HG03571 (cell line): ENCODE results near the gene STAM.
A peak's percentile ranks its signal among the peaks of the same experiment; 100 is the strongest.

Experiments used
- ATAC-seq: cut with Tn5 transposase; IDR thresholded peaks from one replicate; pipeline ENCODE4 v1.9.1; 2021; ENCODE audit not compliant: unreplicated experiment

Gene STAM

GRCh38 chr10:17645621-17646345 is 1.8 kb downstream of the STAM start:
- ATAC-seq, result no peak

- no peak for ATAC-seq
Measured at GRCh38 chr10:17647326-17647725, 3.4 kb downstream of the STAM start.

GRCh38 chr10:17648243-17649035 is 4.5 kb downstream of the STAM start:
- no peak for ATAC-seq

GRCh38 chr10:17649052-17649451 is 5.1 kb downstream of the STAM start:
- no peak for ATAC-seq

- ATAC-seq, result no peak
Measured at GRCh38 chr10:17649836-17650235, 5.9 kb downstream of the STAM start.

- no peak for ATAC-seq
Measured at GRCh38 chr10:17650416-17650815, 6.5 kb downstream of the STAM start.

GRCh38 chr10:17651896-17652295 is 7.9 kb downstream of the STAM start:
- no peak for ATAC-seq

- ATAC-seq, result no peak
Measured at GRCh38 chr10:17652585-17652984, 8.6 kb downstream of the STAM start.

GRCh38 chr10:17655009-17655408 is 11.1 kb downstream of the STAM start:
- ATAC-seq, result no peak

- ATAC-seq, result peak; percentile 91
Measured at GRCh38 chr10:17655567-17656146, 11.7 kb downstream of the STAM start.

- no peak for ATAC-seq
Measured at GRCh38 chr10:17657103-17657500, 13.2 kb downstream of the STAM start.

- ATAC-seq, result no peak
Measured at GRCh38 chr10:17659365-17659764, 15.4 kb downstream of the STAM start.

GRCh38 chr10:17660921-17661320 is 17.0 kb downstream of the STAM start:
- no peak for ATAC-seq

GRCh38 chr10:17661510-17661909 is 17.6 kb downstream of the STAM start:
- no peak for ATAC-seq

- ATAC-seq, result no peak
Measured at GRCh38 chr10:17662193-17663138, 18.5 kb downstream of the STAM start.

GRCh38 chr10:17663450-17663849 is 19.5 kb downstream of the STAM start:
- ATAC-seq, result no peak

GRCh38 chr10:17665747-17666146 is 21.8 kb downstream of the STAM start:
- ATAC-seq, result no peak

GRCh38 chr10:17668435-17669184 is 24.7 kb downstream of the STAM start:
- peak; percentile 6 for ATAC-seq

- ATAC-seq, result peak; percentile 82
Measured at GRCh38 chr10:17669185-17669872, 25.4 kb downstream of the STAM start.

- ATAC-seq, result no peak
Measured at GRCh38 chr10:17671307-17671706, 27.4 kb downstream of the STAM start.
